ENCODE data around the gene PDZK1IP1.
A peak's percentile ranks its signal among the peaks of the same experiment; 100 is the strongest.

PDZK1IP1 gene

DNA sequence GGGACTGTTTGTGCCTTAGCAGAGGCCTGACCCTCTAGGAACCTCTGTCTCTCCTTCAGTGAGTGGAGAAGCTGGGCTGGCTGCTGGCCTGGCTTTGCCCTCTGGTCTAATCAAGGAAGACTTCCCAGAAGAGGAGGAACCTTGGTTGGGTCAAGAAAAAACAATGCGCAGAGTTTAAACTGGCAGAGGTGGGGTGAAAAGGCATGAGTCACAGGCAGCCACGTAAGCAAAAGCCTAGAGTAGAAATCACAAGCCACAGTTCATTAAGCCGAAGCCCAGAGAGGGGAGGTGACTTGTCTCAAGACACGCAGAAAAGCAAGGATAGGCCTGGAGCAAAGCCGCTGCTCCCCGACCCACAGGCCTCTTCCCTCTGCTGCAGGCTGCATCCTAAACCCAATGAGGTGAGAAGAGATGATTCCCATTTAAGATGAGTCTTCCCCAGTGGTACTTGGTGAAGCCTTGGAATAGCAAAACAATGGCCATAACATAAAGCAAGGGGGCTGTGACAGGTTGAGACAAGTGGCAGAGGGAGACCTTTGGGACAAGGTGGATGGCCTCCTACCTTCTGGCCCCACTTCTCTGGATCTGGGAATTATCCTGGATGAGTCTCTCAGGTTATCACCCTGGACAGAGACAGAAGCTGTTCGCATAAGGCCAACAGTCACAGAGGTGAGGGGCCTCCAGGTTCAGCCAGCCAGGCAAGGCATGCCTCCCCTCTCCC is 7.7 kb downstream of the PDZK1IP1 start:
- Histone ChIP-seq H3K9me3 (ENCODE audit: control insufficient read depth in 5 of 5, low read length in 5 of 5) (no peaks in the 10 kb centered on the region), H3K27ac (ENCODE audit: low read depth, low read length) (no peak overlapping the region), H3K36me3 (ENCODE audit: control insufficient read depth in 5 of 5, insufficient read depth in 5 of 5, low read length in 5 of 5) (no peaks in the 10 kb centered on the region), H3K4me3 (ENCODE audit: low read depth in 1 of 5, low read length in 5 of 5) (no peak overlapping the region), H3K4me1 (ENCODE audit: control insufficient read depth in 5 of 5, insufficient read depth in 5 of 5, low read length in 5 of 5) (peaks cover 5 to 14% (median 10%) of the 10 kb centered on the region in 5 donors), H3K27me3 (ENCODE audit: control insufficient read depth in 5 of 5, insufficient read depth in 4 of 5, low read length in 5 of 5) (peaks cover 6 to 31% (median 24%) of the 10 kb centered on the region in 5 donors), H3K9ac (ENCODE audit: low read length in 5 of 5) (no peak overlapping the region)

DNA sequence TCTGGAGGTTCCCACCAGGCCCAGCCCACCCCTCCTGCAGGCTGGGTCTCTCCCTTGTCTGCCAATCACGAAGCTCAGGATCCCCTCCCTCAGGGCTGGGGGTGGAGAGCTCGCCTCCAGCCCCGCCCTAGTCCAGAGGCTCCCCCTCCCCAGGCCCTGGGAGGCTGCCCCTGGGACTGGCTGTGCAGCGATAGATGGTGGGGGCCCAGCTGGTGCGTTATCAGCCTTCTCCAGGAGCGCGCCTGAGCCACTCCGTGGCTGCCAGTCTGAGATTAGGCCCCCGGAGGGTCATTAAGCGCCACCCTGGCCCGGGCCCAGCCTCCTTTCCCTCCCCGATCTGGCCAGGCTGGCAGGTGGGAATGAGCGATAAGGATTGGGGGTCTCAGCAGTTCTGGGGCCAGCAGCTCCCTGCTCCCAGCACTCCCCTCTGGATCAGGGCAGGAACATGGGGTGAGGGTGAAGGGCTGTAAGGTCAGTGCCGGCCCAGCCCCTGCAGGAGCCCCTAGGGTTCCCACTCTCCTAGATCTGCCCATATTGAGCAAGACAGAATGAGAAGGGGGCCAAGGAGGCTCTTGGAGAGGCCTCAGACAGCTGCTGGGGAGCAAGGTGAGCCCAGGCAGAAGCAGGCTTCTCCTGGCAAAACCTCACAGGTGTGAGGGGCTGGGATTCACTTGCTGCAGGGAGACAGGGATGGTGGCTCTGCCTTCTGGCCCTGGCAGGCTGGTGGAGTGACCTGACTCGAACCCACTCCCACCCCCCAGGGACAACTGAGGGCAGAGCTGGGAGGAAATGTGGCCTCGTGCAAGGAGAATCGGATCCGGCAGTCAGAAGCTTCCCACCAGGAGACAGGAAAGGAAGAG is 8.5 kb downstream of the PDZK1IP1 start:
- H3K9me3 ChIP-seq (ENCODE audit: control insufficient read depth in 5 of 5, low read length in 5 of 5) = no peaks in the 10 kb centered on the region
- no peak overlapping the region for H3K9ac ChIP-seq (ENCODE audit: low read length in 5 of 5)
- no peak overlapping the region for H3K4me3 ChIP-seq (ENCODE audit: low read depth in 1 of 5, low read length in 5 of 5)

DNA sequence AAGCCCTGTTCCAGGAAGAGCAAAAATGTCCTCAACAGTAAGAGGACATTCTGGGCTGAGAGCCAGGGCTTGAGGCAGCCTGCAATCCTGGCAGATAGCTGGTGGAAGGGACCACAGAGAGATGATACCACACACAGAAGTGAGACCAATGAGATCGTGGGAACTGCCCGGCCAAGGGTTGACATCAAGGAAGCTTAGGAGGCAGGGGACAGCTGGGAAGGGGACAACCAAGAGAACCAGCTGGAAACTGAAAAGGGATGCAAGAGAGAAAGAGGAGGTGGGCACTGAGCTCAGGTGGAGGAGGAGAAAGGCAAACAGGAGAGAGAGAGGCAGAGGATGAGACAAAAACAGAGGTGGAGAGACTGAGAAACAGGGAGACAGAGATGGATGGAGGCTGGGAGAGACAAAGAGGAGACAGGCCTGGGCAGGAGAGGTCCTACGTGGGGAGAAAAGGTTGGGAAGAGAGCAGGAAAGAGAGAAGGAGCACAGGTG is 9.2 kb downstream of the PDZK1IP1 start:
- Histone ChIP-seq H3K27ac (ENCODE audit: low read depth, low read length) (no peak overlapping the region), H3K4me3 (ENCODE audit: low read depth in 1 of 5, low read length in 5 of 5) (no peak overlapping the region)

More for the DNA sequence above, 8.5 kb downstream of the PDZK1IP1 start:
- Histone ChIP-seq H3K36me3 (ENCODE audit: control insufficient read depth in 5 of 5, insufficient read depth in 5 of 5, low read length in 5 of 5) (no peaks in the 10 kb centered on the region), H3K27me3 (ENCODE audit: control insufficient read depth in 5 of 5, insufficient read depth in 4 of 5, low read length in 5 of 5) (peaks cover 6 to 31% (median 24%) of the 10 kb centered on the region in 5 donors), H3K27ac (ENCODE audit: low read depth, low read length) (no peak overlapping the region), H3K4me1 (ENCODE audit: control insufficient read depth in 5 of 5, insufficient read depth in 5 of 5, low read length in 5 of 5) (peaks cover 5 to 14% (median 10%) of the 10 kb centered on the region in 5 donors)

DNA sequence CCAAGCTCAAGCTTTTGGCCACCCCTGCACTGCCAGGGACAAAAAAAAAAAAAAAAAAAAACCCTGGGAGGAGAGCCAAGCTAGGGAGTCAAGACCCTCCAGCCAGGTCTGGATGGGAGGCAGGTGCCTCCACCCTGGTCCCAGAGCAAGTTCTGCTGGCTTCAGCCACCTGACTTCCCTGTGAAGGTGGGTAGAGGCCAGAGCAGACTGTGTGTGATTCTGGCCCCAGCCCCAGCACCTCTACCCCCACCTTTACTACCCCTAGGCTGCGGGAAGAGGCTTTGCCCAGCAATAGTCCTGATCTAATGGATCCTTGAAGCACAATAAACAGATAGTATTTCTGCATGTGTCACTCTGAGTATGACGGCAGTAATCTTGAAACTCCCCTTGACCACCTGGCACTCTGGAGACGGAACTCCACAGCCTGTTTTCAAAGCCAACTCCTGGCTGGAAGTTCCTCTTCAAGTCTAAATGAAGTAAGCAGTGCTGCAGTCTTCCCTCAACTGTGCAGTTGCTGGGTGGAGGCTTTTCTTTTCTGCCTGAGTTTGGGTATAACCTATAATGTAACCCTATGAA is 9.8 kb downstream of the PDZK1IP1 start:
- Histone ChIP-seq H3K4me1 (ENCODE audit: control insufficient read depth in 5 of 5, insufficient read depth in 5 of 5, low read length in 5 of 5) (peaks cover 5 to 18% (median 14%) of the 10 kb centered on the region in 5 donors), H3K9ac (ENCODE audit: low read length in 5 of 5) (peak overlapping the region in 2 of 5 donors; percentile 11 to 32), H3K4me3 (ENCODE audit: low read depth in 1 of 5, low read length in 5 of 5) (peak overlapping the region in 2 of 5 donors; percentile 67 to 72), H3K27ac (ENCODE audit: low read depth, low read length) (no peak overlapping the region), H3K27me3 (ENCODE audit: control insufficient read depth in 5 of 5, insufficient read depth in 4 of 5, low read length in 5 of 5) (peaks cover 6 to 31% (median 24%) of the 10 kb centered on the region in 5 donors), H3K9me3 (ENCODE audit: control insufficient read depth in 5 of 5, low read length in 5 of 5) (no peaks in the 10 kb centered on the region), H3K36me3 (ENCODE audit: control insufficient read depth in 5 of 5, insufficient read depth in 5 of 5, low read length in 5 of 5) (no peaks in the 10 kb centered on the region)

More for the DNA sequence above, 9.2 kb downstream of the PDZK1IP1 start:
- Histone ChIP-seq H3K27me3 (ENCODE audit: control insufficient read depth in 5 of 5, insufficient read depth in 4 of 5, low read length in 5 of 5) (peaks cover 6 to 31% (median 24%) of the 10 kb centered on the region in 5 donors), H3K4me1 (ENCODE audit: control insufficient read depth in 5 of 5, insufficient read depth in 5 of 5, low read length in 5 of 5) (peaks cover 5 to 14% (median 10%) of the 10 kb centered on the region in 5 donors), H3K36me3 (ENCODE audit: control insufficient read depth in 5 of 5, insufficient read depth in 5 of 5, low read length in 5 of 5) (no peaks in the 10 kb centered on the region), H3K9me3 (ENCODE audit: control insufficient read depth in 5 of 5, low read length in 5 of 5) (no peaks in the 10 kb centered on the region), H3K9ac (ENCODE audit: low read length in 5 of 5) (peak overlapping the region in 1 of 5 donors; percentile 32)

DNA sequence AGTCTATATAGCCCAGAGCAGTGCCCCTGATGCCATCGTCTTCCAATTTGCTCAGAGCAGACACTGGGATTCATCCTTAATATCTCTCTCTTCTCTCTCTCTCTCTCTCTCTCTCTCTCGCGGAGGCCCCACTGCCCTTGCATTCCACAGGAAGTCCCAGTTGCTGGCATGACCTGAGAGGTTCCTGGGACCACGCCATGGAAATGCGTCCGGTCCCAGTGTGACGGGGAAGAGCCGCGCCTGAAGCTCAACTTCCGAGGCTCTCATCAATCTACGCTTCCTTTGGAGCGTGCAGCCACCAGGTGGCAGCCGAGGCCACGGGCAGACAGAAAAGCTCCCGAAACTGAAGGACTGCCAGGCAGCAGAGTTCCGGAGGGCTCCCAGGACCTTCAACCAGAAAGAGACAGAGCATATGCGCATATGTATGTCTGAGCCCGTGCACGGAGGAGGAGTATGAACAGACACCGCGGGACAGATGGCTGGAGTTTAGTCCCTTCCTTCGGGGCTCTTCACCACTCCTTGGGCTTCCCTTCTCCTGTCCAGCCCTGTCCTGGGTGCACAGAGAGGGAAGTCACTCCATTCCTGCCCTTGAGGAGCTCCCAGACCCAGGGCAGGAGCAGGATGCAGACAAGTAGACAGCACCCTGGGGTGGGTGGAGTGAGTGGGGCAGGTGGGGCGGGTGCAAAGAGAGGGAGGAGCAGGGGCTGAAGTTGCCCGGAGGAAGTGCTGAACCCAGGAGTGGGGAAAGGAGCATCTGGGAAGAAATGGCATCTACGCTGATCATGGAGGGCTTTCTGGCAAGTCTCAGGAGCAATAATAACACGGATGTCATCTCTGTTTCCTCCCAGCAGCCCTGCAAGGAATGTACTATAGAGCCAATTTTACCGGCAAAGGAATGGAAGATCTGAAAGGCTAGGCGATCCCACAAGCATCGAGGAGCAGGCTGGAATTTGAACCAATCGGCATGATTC is 10.5 kb downstream of the PDZK1IP1 start:
- no peaks in the 10 kb centered on the region for H3K36me3 ChIP-seq (ENCODE audit: control insufficient read depth in 5 of 5, insufficient read depth in 5 of 5, low read length in 5 of 5)
- peak overlapping the region; percentile 48 to 72 (median 67) for H3K4me3 ChIP-seq (ENCODE audit: low read depth in 1 of 5, low read length in 5 of 5)
- H3K27ac ChIP-seq (ENCODE audit: low read depth, low read length) = no peak overlapping the region
- no peaks in the 10 kb centered on the region for H3K9me3 ChIP-seq (ENCODE audit: control insufficient read depth in 5 of 5, low read length in 5 of 5)
- H3K4me1 ChIP-seq (ENCODE audit: control insufficient read depth in 5 of 5, insufficient read depth in 5 of 5, low read length in 5 of 5) = peaks cover 5 to 19% (median 14%) of the 10 kb centered on the region in 5 donors
- peaks cover 6 to 31% (median 24%) of the 10 kb centered on the region in 5 donors for H3K27me3 ChIP-seq (ENCODE audit: control insufficient read depth in 5 of 5, insufficient read depth in 4 of 5, low read length in 5 of 5)
- H3K9ac ChIP-seq (ENCODE audit: low read length in 5 of 5) = peak overlapping the region in 3 of 5 donors; percentile 11 to 48 (median 36)

DNA sequence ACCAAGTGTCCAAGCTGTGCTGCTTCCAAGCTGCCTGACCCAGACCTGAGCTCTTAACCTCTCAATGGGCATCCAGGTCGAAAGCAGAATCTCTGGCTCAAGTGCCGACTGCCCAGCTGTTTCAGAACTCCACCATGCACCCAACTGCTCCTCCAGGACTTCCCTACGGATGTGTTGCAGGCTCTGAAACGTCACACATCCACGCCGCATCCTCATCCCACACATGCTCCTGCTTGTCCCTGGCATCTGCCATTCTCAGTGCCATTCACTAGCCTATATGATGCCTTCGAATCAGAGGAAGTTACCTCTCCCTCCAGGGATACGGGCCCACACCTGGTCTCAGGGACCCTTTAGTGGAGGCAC is 11.2 kb downstream of the PDZK1IP1 start:
- H3K9me3 ChIP-seq (ENCODE audit: control insufficient read depth in 5 of 5, low read length in 5 of 5) = no peaks in the 10 kb centered on the region
- H3K4me3 ChIP-seq (ENCODE audit: low read depth in 1 of 5, low read length in 5 of 5) = peak overlapping the region; percentile 48 to 72 (median 67)
- no peak overlapping the region for H3K9ac ChIP-seq (ENCODE audit: low read length in 5 of 5)
- peaks cover 5 to 19% (median 14%) of the 10 kb centered on the region in 5 donors for H3K4me1 ChIP-seq (ENCODE audit: control insufficient read depth in 5 of 5, insufficient read depth in 5 of 5, low read length in 5 of 5)
- H3K27ac ChIP-seq (ENCODE audit: low read depth, low read length) = no peak overlapping the region
- H3K36me3 ChIP-seq (ENCODE audit: control insufficient read depth in 5 of 5, insufficient read depth in 5 of 5, low read length in 5 of 5) = no peaks in the 10 kb centered on the region
- H3K27me3 ChIP-seq (ENCODE audit: control insufficient read depth in 5 of 5, insufficient read depth in 4 of 5, low read length in 5 of 5) = peaks cover 6 to 31% (median 24%) of the 10 kb centered on the region in 5 donors

DNA sequence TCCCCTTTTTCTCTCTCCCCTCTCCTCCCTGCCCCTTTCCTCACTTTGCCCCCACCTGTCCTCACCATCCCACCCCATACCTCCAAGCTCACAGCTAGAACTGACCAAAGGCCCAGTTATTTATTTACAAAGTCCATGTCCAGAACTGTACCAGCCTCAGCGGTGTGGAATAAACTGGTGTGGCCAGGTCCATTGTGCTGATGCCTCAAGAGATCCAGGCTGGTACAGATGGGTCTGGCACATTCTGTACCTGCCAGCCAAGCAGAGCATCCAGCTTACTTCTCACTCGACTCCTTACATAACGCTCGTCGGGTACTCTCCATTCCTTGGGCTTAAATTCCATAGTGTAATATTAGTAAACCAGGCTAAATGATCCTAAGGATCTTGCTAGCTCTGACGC is 11.8 kb downstream of the PDZK1IP1 start:
- Histone ChIP-seq H3K4me3 (ENCODE audit: low read depth in 1 of 5, low read length in 5 of 5) (no peak overlapping the region), H3K27ac (ENCODE audit: low read depth, low read length) (no peak overlapping the region), H3K27me3 (ENCODE audit: control insufficient read depth in 5 of 5, insufficient read depth in 4 of 5, low read length in 5 of 5) (peaks cover 6 to 27% (median 20%) of the 10 kb centered on the region in 5 donors), H3K9me3 (ENCODE audit: control insufficient read depth in 5 of 5, low read length in 5 of 5) (no peaks in the 10 kb centered on the region), H3K4me1 (ENCODE audit: control insufficient read depth in 5 of 5, insufficient read depth in 5 of 5, low read length in 5 of 5) (peaks cover 5 to 19% (median 14%) of the 10 kb centered on the region in 5 donors), H3K9ac (ENCODE audit: low read length in 5 of 5) (no peak overlapping the region), H3K36me3 (ENCODE audit: control insufficient read depth in 5 of 5, insufficient read depth in 5 of 5, low read length in 5 of 5) (no peaks in the 10 kb centered on the region)

DNA sequence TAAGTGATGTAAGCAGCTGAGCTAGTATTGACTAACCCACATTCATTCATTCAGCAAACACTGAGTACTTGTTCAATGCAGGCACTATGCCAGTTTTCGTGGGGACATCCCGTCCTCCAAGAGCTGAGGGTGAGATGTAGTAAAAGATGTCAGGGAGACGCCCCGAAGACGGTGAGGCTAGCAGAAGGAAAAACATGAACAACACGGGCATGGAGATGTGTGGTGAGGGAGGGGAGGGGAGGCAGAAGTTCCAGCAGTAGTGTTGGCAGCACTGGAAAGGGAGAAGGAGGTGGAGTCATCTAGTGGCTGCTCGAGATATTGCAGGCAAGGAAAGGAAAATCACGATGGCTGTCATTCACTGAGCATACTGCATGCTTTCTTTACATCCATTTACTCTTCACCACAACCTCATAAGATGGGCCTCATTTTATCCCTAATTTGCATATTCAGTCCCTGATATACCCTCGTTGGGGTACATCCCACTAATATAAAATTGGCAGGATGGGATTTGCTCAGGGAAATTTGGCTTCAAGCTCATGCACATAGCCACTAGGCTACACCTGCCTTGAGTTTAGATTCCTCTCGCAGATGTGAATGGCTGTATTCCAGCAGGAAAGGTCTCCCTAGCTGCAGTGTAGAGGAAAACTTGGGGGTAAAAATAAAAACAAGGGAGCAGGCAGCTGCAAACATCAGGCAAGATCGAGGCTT is 14.5 kb downstream of the PDZK1IP1 start:
- Histone ChIP-seq H3K36me3 (ENCODE audit: control insufficient read depth in 5 of 5, insufficient read depth in 5 of 5, low read length in 5 of 5) (no peaks in the 10 kb centered on the region), H3K9ac (ENCODE audit: low read length in 5 of 5) (no peak overlapping the region), H3K4me3 (ENCODE audit: low read depth in 1 of 5, low read length in 5 of 5) (peak overlapping the region in 1 of 5 donors; percentile 38), H3K4me1 (ENCODE audit: control insufficient read depth in 5 of 5, insufficient read depth in 5 of 5, low read length in 5 of 5) (peaks cover 5 to 19% (median 14%) of the 10 kb centered on the region in 5 donors), H3K9me3 (ENCODE audit: control insufficient read depth in 5 of 5, low read length in 5 of 5) (peaks cover 0 to 8% (median 0%) of the 10 kb centered on the region in 5 donors), H3K27me3 (ENCODE audit: control insufficient read depth in 5 of 5, insufficient read depth in 4 of 5, low read length in 5 of 5) (peaks cover 0 to 5% (median 4%) of the 10 kb centered on the region in 5 donors), H3K27ac (ENCODE audit: low read depth, low read length) (no peak overlapping the region)

Measured in subcutaneous abdominal adipose tissue (tissue), 5 donors.